Suppressor macrophage treated with lipopolysaccharide for 4 hours (primary cell): ENCODE data around the gene KCNJ2.

ENCODE experiments used
- DNase-seq: peaks from one replicate; pipeline ENCODE4 v3.0.0-alpha.2; 2020

The KCNJ2 gene

DNA sequence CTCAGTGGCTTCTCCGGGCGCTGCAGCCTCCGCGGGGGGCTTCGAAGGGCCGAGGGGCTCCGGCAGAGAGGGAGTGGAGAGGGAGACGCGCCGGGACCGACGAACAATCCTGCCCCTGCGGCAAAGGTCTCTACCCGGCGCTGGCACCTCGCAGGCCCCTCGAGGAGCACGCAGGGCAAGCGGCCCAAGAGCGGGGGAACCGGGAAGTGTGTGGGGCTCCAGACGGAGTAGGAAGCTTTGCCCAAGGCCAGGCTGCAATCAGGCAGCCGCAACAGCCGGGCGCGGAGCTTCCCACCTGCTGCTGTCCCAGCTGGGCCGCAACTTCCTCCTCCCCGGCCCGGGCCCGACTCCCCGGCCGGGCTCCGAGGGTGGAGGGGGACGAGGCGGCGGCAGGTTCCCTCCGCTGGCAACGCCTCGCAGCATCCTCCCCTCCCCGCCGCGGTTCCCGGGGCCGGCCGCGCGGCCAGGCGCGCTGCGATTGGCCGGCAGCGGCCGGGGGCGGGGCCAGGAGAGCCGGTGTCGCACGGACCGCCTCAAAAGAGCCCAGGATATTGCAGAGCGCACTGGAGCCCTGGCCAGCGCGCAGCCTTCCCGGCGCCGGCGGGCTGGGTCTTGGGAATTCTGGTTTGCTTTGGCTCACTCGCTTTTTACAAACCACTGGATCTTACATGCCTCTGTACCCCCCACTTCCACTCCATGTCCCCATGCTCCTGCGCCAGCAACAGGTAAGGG is at the start of gene KCNJ2:
Gene KCNJ2 (plus strand): TSS at position 556 of the 732 bp plus-strand sequence. CDS start 5,508 bp downstream, outside the sequence.
- DNase-seq: peak; percentile 97

DNA sequence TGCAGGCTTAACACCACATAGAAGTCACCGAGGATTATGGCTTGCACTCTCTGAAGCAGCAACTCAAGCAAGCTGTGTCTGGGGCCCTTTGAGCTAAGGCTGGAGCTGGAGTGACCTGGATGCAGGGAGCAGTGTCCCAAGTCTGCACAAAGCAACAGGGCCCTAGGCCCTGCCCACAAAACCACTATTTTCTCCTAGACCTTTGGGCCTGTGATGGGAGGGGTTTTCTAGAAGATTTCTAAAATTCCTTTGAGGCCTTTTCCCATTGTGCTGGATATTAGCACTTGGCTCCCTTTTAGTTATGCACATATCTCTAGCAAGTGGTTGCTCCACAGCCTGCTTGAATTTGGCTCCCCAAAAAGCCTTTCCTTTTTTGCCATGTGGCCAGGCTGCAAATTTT is 49.8 kb upstream of the KCNJ2 start:
- DNase-seq: no peak

DNA sequence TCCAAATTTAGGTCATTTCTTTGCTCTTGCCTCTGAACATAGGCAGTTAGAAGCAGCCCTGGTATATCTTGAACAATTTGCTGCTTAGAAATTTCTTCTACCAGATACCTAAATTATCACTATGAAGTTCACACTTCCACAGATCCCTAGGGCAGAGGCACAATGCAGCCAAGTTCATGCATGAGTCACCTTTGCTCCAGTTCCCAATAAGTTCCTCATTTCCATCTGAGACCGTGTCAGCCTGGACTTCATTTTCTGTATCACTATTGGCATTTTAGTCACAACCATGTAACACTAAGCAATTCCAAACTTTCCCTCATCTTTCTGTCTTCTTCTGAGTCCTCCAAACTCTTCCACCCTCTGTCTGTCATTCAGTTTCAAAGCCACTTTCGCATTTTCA is 49.3 kb upstream of the KCNJ2 start:
- DNase-seq: peak; percentile 88

DNA sequence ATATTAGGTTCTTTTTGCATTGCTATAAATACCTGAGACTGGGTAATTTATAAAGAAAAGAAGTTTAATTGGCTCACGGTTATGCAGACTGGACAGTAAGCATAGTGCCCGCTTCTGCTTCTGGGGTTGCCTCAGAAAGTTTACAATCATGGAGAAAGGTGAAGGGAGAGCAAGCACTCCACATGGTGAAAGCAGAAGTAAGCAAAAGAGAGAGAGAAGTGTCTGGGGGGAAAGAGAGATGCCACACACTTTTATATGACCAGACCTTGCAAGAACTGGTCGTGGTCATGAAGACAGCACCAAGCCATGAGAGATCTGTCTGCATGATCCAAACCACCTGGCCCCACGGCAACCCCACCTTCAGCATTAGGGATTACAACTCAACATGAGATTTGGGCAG is 48.9 kb upstream of the KCNJ2 start:
- DNase-seq: peak; percentile 23

DNA sequence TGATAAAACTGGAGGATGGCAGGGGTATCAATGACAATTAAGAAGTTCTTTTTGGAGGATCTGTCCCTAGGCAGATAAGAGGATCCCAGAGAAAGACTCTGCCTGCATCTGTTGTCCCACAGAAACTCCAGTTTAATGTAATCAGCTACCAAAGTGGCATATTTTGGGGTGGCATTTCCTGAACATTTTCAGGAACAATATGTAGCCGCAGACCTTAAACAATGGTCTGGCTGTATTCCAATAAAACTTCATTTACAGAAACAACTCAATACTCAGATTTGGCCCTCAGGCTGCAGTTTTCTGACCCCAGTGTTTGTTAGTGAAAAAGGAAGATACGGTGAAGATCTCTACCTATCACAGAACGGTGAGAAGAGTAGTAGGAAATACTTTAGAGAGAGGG is 48.2 kb upstream of the KCNJ2 start:
- peak; percentile 31 for DNase-seq

DNA sequence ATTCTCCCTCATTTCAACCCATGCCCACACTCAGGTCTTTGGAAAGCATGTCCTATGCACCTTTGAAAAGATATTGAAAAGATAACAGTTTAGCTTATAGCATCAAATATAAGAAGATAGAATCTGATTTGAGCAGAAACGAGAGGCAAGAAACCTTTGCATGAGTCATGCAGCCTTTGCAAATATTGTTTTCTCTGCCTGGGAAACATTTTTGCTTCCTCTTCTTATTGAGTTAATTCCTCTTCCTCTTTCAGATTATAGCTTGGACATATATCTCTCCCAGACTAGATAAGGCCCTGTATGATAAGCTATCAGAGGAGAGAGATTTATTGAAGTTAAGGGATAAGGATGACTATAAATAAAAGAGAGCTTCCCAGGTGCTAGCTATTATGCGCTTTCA is 46.1 kb upstream of the KCNJ2 start:
- DNase-seq: peak; percentile 76

DNA sequence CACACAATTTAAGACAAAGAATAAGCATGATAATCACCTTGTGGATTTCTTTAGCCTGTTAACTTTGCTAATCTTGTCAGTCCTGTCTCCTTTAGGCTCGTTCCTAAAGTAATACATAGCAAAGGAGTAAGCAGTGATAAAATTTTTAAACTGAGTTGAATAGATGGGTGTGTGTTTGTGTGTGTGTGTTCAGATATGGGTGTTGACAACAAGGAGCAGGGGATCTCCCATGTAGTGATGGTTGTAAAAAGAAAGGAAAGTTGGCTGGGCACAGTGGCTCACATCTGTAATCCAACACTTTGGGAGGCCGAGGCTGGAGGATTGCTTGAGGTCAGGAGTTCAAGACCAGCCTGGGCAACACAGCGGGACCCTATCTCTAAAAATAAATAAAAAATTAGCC is 44.6 kb upstream of the KCNJ2 start:
- no peak for DNase-seq

DNA sequence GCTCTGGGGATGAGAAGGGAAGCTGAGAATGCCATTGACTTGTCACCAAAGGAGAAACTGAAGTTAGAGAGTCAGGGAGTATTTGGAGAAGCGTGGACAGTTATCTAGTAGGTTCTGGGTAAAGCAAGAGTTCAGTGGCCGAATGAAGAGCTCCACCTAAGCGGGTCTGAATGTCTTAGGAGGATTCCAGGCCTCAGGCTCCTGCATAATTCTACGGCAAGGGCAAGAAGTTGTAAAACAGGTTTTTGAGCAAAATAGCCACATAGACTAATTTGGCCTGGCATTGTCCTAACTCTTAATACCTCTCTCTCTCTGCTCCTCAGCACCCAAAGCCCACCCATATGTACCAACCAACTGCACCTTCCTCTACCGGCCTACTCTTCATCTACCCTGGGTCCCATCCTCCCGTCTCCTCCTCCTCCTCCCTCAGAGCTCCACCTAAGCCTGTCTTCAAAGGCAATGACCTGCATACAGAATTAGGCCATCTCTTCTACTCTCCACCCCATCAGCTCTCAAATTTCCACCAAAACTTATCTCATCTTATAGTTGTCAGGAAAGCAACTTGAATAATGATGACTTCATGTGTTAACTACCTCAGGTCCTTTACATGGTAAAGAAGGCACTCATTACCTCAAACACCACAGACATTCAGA is 42.0 kb upstream of the KCNJ2 start:
- no peak for DNase-seq

DNA sequence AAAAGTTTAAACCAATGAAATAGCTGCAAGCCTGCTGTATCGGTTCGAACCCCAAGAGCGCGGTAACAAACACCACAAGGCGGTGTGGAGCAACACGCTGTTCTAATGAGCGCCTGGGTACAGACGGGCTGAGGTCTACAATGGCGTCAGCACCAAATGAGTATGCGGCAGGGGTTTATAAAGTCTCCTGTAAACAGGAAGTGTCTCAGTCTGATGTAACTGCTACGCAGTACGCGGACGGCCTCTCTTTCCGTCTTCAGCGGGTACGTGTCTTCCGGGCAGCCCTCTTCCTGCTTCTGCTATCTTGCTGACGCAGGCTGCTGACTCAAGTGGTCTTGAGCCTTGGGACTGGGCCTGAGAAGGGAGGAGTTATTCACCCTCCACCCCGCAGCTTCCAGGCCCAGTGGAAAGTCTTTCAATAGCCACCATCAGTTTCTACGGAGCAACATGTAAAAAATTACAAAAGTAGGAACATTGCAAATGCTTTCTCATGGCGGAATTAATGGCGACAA is 40.5 kb upstream of the KCNJ2 start:
- DNase-seq: no peak

DNA sequence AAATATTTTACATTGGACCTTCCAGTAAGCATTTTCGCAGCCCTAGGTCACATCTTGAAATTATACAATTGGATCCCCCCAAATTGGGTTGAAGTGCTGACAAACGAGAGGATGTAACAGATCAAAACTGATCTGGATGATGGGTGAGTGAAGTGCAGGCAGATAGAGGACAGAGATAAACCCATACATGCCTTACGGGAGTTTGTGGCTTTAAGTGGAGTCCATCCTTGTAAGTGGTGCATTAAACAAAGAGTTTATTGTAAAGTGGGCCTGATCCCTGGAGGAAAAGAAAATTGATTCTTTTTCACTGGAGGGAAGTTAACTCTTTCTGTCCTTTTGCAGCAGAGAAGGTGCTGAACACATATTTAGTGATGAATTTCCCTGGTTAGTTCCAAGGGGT is 39.0 kb upstream of the KCNJ2 start:
- DNase-seq: no peak

DNA sequence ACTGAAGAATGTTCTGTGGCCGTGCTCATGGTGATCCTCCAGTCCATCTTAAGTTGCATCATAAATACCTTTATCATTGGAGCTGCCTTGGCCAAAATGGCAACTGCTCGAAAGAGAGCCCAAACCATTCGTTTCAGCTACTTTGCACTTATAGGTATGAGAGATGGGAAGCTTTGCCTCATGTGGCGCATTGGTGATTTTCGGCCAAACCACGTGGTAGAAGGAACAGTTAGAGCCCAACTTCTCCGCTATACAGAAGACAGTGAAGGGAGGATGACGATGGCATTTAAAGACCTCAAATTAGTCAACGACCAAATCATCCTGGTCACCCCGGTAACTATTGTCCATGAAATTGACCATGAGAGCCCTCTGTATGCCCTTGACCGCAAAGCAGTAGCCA is 36.8 kb upstream of the KCNJ2 start:
- DNase-seq: no peak

DNA sequence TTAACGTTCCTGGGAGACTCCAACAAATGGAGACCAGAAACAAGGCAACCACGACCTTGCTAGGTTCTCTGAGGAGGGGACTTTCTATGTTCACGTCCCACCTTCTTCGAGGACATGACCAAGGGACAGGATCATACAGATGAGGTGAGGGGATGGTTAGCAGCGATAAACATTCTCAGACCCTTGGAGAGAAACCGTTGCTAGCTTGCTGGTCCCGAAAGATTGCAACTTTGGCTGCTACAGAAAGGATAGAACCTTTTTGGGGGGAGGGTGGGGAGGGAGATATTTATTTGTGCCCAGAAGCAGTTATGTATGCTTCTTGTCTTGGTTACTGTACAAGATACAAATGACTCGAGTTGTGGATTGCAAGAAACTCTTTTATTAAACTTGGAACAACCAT is 35.3 kb upstream of the KCNJ2 start:
- no peak for DNase-seq

DNA sequence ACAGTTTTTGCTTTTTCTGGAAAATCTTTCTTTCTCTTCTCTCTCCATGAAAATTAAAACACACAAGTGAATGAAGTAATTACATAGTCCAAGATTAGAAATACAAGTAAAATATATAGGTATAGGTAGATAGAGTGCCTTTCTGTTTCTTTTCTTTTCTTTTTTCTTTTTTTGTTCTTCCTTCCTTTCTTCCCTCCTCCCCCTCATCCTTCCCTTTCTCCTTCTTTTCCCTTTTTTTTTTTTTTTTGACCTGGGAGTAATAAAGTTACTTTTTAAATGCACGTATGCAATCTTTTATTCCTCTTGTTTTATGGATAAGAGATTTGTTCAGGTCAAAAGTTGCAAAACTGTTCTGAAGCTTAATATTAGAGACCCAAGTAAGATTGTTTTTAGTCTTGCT is 34.6 kb upstream of the KCNJ2 start:
- DNase-seq: no peak

DNA sequence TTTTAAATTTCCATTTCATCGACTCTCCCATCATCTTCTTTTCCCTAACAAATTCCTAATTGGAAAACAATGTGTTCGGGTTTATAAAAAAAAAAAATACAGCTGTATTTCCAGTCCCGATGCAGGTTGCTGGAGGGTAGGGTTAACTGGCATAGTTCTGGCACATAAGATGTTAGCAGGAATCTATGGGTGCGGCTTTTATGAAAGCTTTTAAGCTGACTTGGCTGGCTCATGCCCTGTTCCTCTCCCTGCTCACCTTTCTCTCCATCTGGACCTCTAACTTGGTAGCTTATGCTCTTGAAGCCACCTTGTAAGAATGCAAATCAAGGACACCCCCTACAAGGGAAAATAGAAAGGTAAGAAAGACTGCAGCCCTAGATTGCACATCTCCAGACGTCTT is 33.2 kb upstream of the KCNJ2 start:
- DNase-seq: no peak

DNA sequence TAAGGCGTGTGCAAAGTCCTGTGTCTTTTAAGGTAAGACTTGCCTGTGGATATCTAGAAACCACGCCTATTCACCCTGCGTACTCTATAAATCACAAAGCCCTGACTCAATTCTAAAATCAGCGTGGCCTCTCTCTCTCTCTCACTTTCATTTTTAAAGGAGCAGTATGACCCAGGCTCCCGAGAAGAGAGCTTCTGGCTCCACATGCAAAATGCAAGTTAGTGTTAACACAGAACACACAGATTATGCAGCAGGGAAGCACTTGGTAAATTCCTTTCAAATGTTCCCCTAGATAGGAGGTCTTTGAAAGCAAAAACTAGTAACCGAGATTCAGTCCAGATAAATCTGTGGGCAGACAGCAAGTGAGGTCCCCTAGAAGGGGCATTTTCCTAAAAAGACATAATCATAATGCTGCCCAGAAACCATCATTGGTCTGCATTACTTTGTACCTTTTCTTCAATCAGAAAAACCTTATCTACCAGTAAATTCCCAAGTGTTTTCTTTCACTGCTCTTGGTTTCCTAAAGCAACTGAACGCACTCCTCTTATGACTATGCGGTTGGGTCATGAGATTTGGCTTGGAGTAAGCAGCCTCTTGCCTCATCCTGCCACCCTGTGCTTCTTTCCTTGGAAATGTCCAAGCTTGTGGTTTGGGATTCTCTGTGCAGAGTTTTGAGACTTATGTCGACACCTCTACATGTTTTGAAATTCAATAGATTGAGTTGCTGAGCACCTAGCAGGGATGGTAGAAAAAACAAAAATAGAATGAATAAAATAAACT is 31.7 kb upstream of the KCNJ2 start:
- DNase-seq: peak; percentile 83

DNA sequence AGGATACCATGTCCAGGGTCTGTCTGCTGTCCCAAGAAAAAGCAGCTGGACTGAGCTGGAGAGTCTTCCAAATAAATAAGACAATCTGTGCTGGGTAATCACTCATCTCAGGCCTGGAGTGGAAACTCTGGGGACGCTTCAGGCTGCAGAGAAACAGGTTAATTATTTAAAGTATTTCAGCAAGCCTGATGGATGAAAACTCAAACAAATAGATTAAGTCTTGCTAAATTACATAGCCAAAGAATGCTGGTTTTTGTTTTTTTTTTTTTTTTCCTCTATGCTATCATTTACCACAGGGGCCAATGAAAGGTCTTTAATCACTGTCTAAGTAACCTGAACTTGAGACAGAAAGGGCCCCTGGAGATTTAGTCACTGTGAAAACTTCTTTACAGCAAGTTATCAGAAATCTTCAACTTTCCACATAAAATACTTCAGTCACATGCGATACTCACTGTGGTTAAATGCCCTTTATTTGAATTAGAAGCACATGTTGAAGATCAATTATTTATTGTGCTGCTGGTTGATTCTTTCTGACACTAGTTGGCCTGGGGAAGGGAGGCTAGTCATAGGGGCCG is 31.0 kb upstream of the KCNJ2 start:
- no peak for DNase-seq

DNA sequence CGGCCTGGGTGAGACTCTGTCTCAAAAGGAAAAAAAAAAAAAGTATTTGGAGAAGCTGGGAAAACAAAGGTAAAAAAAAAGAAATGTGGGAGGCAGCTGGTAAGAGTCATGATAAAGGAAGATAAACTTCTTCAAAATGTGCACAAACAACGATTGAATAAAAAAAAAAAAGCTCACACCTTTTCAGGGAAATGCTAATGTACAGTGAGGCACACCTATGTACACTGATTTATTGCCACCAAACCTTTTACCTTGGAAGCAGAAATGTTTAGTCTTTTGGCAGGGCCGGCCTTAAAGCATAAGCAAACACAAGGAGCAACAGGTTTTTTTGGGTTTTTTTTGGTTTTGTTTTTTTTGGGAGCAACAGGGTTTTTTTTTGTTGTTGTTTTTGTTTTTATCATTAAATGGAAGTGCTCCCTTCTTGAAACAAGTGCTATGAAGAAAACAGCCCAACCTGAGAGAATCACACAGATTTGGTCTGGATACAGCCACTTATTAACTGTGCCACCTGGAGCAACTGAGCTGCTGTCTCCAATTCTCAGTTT is 29.8 kb upstream of the KCNJ2 start:
- no peak for DNase-seq

DNA sequence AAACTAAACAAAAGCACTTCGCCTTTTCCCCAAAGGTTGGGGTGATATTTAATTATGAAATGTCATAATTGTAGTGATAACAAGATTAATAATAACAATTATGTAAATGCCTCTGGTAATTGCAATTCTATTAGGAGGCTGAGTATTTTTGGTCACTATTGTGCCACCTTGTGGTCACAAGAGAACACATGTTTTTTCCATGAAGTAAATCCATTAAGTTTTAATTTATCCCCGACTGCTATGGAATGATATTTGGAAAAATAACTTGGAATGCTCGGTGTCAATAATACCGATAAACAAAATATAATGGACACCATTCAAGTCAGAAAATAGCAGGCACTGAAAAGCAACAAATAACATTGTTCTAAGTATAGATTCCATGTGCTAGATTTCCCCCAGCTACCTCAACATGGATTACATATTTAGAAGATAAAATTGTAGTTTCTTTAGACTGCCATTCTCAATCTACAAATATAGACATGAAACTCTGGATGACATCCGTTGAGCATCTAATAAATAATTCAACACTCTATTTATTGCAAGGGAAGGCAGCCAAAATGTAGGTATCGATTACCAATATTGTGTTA is 25.0 kb upstream of the KCNJ2 start:
- DNase-seq: peak; percentile 39

DNA sequence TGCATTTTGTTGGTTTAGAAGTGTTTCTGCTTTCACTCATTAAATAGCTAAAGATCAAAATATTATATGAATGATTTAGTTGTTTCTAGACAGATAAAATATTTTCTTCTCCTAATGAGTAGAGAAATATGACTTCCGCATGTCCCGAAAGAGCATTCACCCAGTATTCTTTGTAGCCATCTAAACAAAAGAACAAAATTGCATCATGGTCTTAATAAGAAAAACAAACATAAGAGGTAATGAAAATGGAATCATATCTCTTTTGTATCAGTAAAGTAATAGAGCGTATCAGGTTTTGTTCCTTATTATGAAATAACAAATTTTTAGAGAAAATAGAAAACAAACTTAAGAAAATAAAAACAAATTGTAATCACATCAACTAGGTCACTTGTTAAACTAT is 16.1 kb upstream of the KCNJ2 start:
- DNase-seq: no peak

DNA sequence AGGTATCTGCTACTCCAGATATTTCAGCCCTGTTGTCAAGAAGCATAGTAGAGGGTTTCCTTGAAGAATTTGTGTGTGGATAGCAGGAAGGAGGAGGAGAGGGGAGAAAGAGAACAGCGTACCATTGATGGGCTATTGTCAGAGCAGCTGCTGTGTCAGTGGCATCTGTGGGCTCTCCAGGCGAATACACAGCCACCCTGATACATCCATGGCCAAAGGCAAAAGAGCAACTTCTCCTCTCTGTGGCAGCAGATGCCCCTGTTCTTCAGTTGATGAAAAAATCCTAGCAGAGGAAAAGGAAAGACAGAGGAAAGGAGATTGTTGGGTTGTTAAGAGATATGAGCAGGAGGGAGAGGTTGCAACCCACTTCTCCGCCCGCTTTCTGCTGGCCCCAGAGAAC is 12.2 kb upstream of the KCNJ2 start:
- DNase-seq: no peak

DNA sequence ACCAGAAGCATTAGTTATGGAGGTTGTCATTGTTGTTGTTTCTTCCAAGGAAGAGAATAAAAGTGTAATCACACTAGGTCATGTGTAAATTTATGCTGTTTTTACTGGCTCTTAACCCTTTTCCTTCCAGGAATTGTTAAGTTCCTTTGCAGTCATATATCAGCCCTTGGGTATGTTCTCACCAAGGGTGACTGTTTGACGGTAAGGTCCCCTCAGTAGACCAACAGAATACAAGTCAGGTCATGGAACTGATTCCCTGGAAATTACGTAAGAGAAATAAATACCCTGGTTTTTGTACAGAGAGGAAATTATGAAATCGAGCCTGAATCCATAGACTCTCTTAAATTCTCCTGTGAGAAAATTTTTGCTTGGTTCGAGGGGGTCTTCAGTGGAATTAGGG is 11.2 kb upstream of the KCNJ2 start:
- no peak for DNase-seq

DNA sequence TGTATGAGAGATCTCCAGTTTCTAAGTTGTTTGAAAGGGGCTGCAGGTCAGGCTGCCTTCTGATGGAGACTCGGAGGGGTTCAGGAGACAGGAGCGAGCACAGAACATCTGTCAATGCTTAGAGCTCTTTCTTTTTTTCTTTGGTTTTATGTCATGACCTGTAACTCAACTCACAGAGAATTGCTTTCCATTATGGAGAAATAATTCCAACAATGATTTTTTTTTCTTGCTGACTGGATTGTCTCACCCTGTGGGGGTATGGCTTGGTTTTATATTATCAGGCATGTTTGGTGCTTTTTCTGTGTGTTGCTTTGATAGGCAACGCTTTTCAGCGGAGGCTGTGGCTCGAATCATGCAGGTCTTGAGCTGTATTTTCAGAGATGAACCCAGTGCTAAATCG is 10.7 kb upstream of the KCNJ2 start:
- DNase-seq: no peak

DNA sequence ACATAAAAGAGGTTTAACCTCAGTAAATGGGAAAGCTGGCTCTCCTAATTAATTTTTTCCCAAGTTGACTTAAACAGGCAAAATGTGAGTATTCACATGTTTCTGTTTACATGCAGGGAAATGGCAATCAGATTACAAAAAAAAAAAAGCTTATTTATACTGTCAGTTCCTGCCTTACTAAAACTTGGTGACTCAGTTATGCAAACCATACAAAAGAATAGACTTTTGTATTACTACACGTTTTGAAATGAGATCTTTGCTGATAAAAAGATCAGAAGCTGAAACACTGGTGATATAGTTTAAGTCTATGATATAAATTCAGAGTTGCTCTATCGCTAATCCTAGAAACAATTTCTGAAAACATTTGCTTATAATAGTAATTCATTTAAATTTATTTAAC is 9.4 kb upstream of the KCNJ2 start:
- no peak for DNase-seq
